DND-41 (cell line): Measurements from ENCODE around the gene IQCF6.

ENCODE experiments used
- ATAC-seq: fragments of 200-7000 bp; cut with Tn5 transposase; 3 replicates; pipeline ENCODE4 v1.9.1; 2021; ENCODE audit warnings: low read depth; ENCODE audit not compliant: insufficient read depth
- DNase-seq: peaks from one replicate; pipeline ENCODE4 v3.0.0-alpha.2; 2020
- H2AFZ ChIP-seq: 2 replicates; pipeline ENCODE4 v1.6.0; 2012; ENCODE audit warnings: low read depth, low read length
- H3K27ac ChIP-seq: 2 replicates; pipeline ENCODE4 v1.5.1; 2012; ENCODE audit warnings: low read length, inconsistent platforms
- H3K27me3 ChIP-seq: fragments of 200-600 bp; sonication (generic); 2 replicates; pipeline ENCODE4 v1.6.0; 2012; ENCODE audit warnings: low read length, mild to moderate bottlenecking, inconsistent platforms; ENCODE audit not compliant: insufficient read depth, poor library complexity
- H3K36me3 ChIP-seq: 2 replicates; pipeline ENCODE4 v1.5.1; 2012; ENCODE audit warnings: low read length, inconsistent platforms; ENCODE audit not compliant: insufficient read depth
- H3K4me1 ChIP-seq: 2 replicates; pipeline ENCODE4 v1.5.1; 2012; ENCODE audit warnings: mild to moderate bottlenecking, low read length; ENCODE audit not compliant: insufficient read depth
- H3K4me2 ChIP-seq: 2 replicates; pipeline ENCODE4 v1.6.0; 2012; ENCODE audit warnings: mild to moderate bottlenecking, moderate library complexity, low read length, inconsistent platforms; ENCODE audit not compliant: insufficient read depth
- H3K4me3 ChIP-seq, 2 experiments: fragments of 200-600 bp in 1 of 2; shearing (Covaris generic) in 1 of 2; 2 replicates each; pipeline ENCODE4 v1.5.1; 2012 to 2016; ENCODE audit warnings: inconsistent platforms in 2 of 2, low read length in 2 of 2, mild to moderate bottlenecking in 2 of 2, low read depth in 1 of 2, moderate library complexity in 1 of 2
- H3K79me2 ChIP-seq: 2 replicates; pipeline ENCODE4 v1.6.0; 2012; ENCODE audit warnings: low read length, inconsistent platforms; ENCODE audit not compliant: insufficient read depth
- H3K9ac ChIP-seq: 2 replicates; pipeline ENCODE4 v1.6.0; 2012; ENCODE audit warnings: low read depth, mild to moderate bottlenecking, inconsistent platforms, low read length, moderate library complexity
- H3K9me3 ChIP-seq: 2 replicates; pipeline ENCODE4 v1.5.1; 2012; ENCODE audit warnings: low read length, moderate library complexity, mild to moderate bottlenecking, inconsistent platforms; ENCODE audit not compliant: insufficient read depth, severe bottlenecking
- H4K20me1 ChIP-seq: 2 replicates; pipeline ENCODE4 v1.6.0; 2012; ENCODE audit warnings: low read length; ENCODE audit not compliant: insufficient read depth
- CTCF ChIP-seq: IDR thresholded peaks from 2 replicates; pipeline ENCODE4 v1.5.1; 2012; ENCODE audit warnings: borderline replicate concordance, low read length, moderate library complexity, mild to moderate bottlenecking; ENCODE audit not compliant: poor library complexity, severe bottlenecking; ENCODE audit errors: extremely low read depth
- EZH2 ChIP-seq: IDR thresholded peaks from 3 replicates; pipeline ENCODE4 v1.6.1; 2012; ENCODE audit warnings: borderline replicate concordance, low read depth, mild to moderate bottlenecking, moderate library complexity, low read length, inconsistent platforms; ENCODE audit not compliant: severe bottlenecking

The IQCF6 gene

GRCh38 chr3:51814034-51814433, 35.0 kb upstream of the IQCF6 start:
- Histone ChIP-seq H3K36me3 (no peaks in the 10 kb centered on the region), H4K20me1 (no peaks in the 10 kb centered on the region), H3K4me2 (no peak overlapping the region), H3K4me3 (no peak overlapping the region), H2AFZ (no peak overlapping the region), H3K4me1 (no peaks in the 10 kb centered on the region), H3K27me3 (peaks cover 6% of the 10 kb centered on the region), H3K9me3 (no peaks in the 10 kb centered on the region), H3K9ac (no peak overlapping the region), H3K27ac (no peak overlapping the region), H3K79me2 (no peaks in the 10 kb centered on the region)
- DNase-seq (no peak), ATAC-seq (no peak)
- no peak for TF ChIP-seq EZH2
- no peak for TF ChIP-seq CTCF

GRCh38 chr3:51813539-51813938, 34.5 kb upstream of the IQCF6 start:
- no peaks in the 10 kb centered on the region for H3K79me2 ChIP-seq
- TF ChIP-seq EZH2 (no peak), CTCF (no peak)
- no peaks in the 10 kb centered on the region for H3K9me3 ChIP-seq
- H3K27me3 ChIP-seq, result peaks cover 6% of the 10 kb centered on the region
- no peak for ATAC-seq
- H3K4me1 ChIP-seq, result no peaks in the 10 kb centered on the region
- H3K36me3 ChIP-seq, result no peaks in the 10 kb centered on the region
- DNase-seq, result no peak
- no peak overlapping the region for H3K27ac ChIP-seq
- H4K20me1 ChIP-seq, result no peaks in the 10 kb centered on the region
- H3K4me2 ChIP-seq, result no peak overlapping the region
- H2AFZ ChIP-seq, result no peak overlapping the region
- no peak overlapping the region for H3K4me3 ChIP-seq
- H3K9ac ChIP-seq, result no peak overlapping the region

- H3K79me2 ChIP-seq, result no peaks in the 10 kb centered on the region
- no peak for TF ChIP-seq EZH2
- no peak for TF ChIP-seq CTCF
- no peak overlapping the region for H3K9ac ChIP-seq
- ATAC-seq (no peak), DNase-seq (no peak)
- H3K4me2 ChIP-seq, result no peak overlapping the region
- H3K27ac ChIP-seq, result no peak overlapping the region
- H3K4me3 ChIP-seq, result no peak overlapping the region
- H3K27me3 ChIP-seq, result no peaks in the 10 kb centered on the region
- H3K36me3 ChIP-seq, result no peaks in the 10 kb centered on the region
- H3K4me1 ChIP-seq, result no peaks in the 10 kb centered on the region
- no peaks in the 10 kb centered on the region for H3K9me3 ChIP-seq
- H2AFZ ChIP-seq, result no peak overlapping the region
- H4K20me1 ChIP-seq, result no peaks in the 10 kb centered on the region
Observed at GRCh38 chr3:51808934-51809333, 29.9 kb upstream of the IQCF6 start.
